Astrocyte (in vitro differentiated cells and primary cell): ENCODE measurements around the gene ALK. TPM values are rescaled to one million over a fixed set of nuclear protein-coding genes. Genes with fewer than 3 reads are reported as not detected.

Source experiments
- DNase-seq: peaks from one replicate; pipeline ENCODE4 v3.0.0-alpha.2; 2010; ENCODE audit warnings: low read depth
- FAIRE-seq: peaks from 2 replicates; lab custom pipeline; 2011; peaks lifted over from hg19 to GRCh38; lab: Jason Lieb, UNC
- H2AFZ ChIP-seq: 2 replicates; pipeline ENCODE4 v1.6.0; 2012; ENCODE audit warnings: low read depth, low read length, inconsistent platforms
- H3K27ac ChIP-seq: 2 replicates; pipeline ENCODE4 v1.5.1; 2011; ENCODE audit warnings: low read depth, low read length, inconsistent platforms
- H3K27me3 ChIP-seq: 2 replicates; pipeline ENCODE4 v1.6.0; 2011; ENCODE audit warnings: low read length, inconsistent platforms; ENCODE audit not compliant: insufficient read depth
- H3K36me3 ChIP-seq: 2 replicates; pipeline ENCODE4 v1.5.1; 2011; ENCODE audit warnings: low read length, inconsistent platforms; ENCODE audit not compliant: insufficient read depth
- H3K4me1 ChIP-seq: 2 replicates; pipeline ENCODE4 v1.5.1; 2011; ENCODE audit warnings: low read length, inconsistent platforms; ENCODE audit not compliant: insufficient read depth
- H3K4me2 ChIP-seq: 2 replicates; pipeline ENCODE4 v1.6.0; 2012; ENCODE audit warnings: low read length, inconsistent platforms
- H3K4me3 ChIP-seq: 2 replicates; pipeline ENCODE4 v1.5.1; 2011; ENCODE audit warnings: low read depth, mild to moderate bottlenecking, low read length, inconsistent platforms; ENCODE audit not compliant: insufficient read depth
- H3K79me2 ChIP-seq: 2 replicates; pipeline ENCODE4 v1.6.0; 2012; ENCODE audit warnings: mild to moderate bottlenecking, low read length, inconsistent platforms; ENCODE audit not compliant: insufficient read depth
- H3K9ac ChIP-seq: 2 replicates; pipeline ENCODE4 v1.6.0; 2012; ENCODE audit warnings: mild to moderate bottlenecking, low read length, inconsistent platforms
- H3K9me3 ChIP-seq: 2 replicates; pipeline ENCODE4 v1.5.1; 2012; ENCODE audit warnings: low read depth, mild to moderate bottlenecking, low read length, inconsistent platforms; ENCODE audit not compliant: insufficient read depth
- H4K20me1 ChIP-seq: 2 replicates; pipeline ENCODE4 v1.6.0; 2012; ENCODE audit warnings: low read length, inconsistent platforms; ENCODE audit not compliant: insufficient read depth
- H3K27ac Mint-ChIP-seq: one replicate; pipeline ENCODE4 v1.8.0; 2021; ENCODE audit warnings: mild to moderate bottlenecking, mixed read lengths; ENCODE audit not compliant: unreplicated experiment
- H3K27me3 Mint-ChIP-seq: one replicate; pipeline ENCODE4 v1.8.0; 2021; ENCODE audit warnings: low read depth, mixed read lengths; ENCODE audit not compliant: unreplicated experiment
- H3K36me3 Mint-ChIP-seq: one replicate; pipeline ENCODE4 v1.8.0; 2021; ENCODE audit warnings: low read depth, mixed read lengths; ENCODE audit not compliant: unreplicated experiment
- H3K4me1 Mint-ChIP-seq: one replicate; pipeline ENCODE4 v1.8.0; 2021; ENCODE audit warnings: low read depth, mixed read lengths; ENCODE audit not compliant: unreplicated experiment
- H3K4me3 Mint-ChIP-seq: one replicate; pipeline ENCODE4 v1.8.0; 2021; ENCODE audit warnings: mild to moderate bottlenecking, moderate library complexity, mixed read lengths; ENCODE audit not compliant: unreplicated experiment
- H3K9me3 Mint-ChIP-seq: one replicate; pipeline ENCODE4 v1.8.0; 2021; ENCODE audit warnings: mild to moderate bottlenecking, mixed read lengths; ENCODE audit not compliant: unreplicated experiment
- CTCF ChIP-seq: IDR thresholded peaks from 2 replicates; pipeline ENCODE4 v1.5.1; 2011; ENCODE audit warnings: low read depth, mild to moderate bottlenecking, inconsistent platforms, low read length, moderate library complexity; ENCODE audit not compliant: insufficient read depth
- EZH2 ChIP-seq: IDR thresholded peaks from 2 replicates; pipeline ENCODE4 v1.6.1; 2012; ENCODE audit warnings: mild to moderate bottlenecking, low read length, inconsistent platforms; ENCODE audit not compliant: insufficient read depth
- total RNA-seq: library from RNA; stranded (reverse); gene quantifications from 2 replicates; pipeline ENCODE4 v1.2.1, GENCODE V29; 2021

The ALK gene
- total RNA-seq, 1 donor from 2014 or later, result 0.16 TPM

GRCh38 chr2:29162204-29162928, 759.0 kb downstream of the ALK start:
- Histone ChIP-seq H2AFZ (no peak overlapping the region), H3K27ac (no peak overlapping the region)
- FAIRE-seq, result peak; percentile 23

DNA sequence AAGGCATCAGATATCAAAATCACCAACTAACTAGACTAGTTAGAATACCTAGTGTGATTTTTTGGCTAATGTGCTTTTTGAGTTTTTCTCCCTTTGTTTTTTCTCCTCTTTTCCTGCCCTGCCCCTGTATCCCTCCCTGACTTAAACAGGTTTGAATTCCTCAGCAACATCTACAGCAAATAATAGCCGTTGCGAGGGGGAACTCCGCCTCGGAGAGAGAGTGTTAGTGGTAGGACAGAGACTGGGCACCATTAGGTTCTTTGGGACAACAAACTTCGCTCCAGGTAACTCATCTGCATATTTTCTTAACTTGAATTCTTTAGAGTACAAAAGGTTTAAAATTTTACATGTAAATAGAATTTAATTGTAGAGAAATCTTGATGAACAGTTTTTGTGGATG, 761.2 kb downstream of the ALK start:
- H3K27ac ChIP-seq, result no peak overlapping the region
- Mint-ChIP-seq H3K9me3 (no peaks in the 10 kb centered on the region), H3K4me3 (no peak overlapping the region), H3K4me1 (peaks cover 4% of the 10 kb centered on the region), H3K36me3 (peaks cover 10% of the 10 kb centered on the region), H3K27ac (no peak overlapping the region), H3K27me3 (no peaks in the 10 kb centered on the region)
- no peaks in the 10 kb centered on the region for H3K9me3 ChIP-seq
- H3K9ac ChIP-seq, result no peak overlapping the region
- no peak overlapping the region for H3K4me2 ChIP-seq
- peaks cover 23% of the 10 kb centered on the region for H3K36me3 ChIP-seq
- H3K4me3 ChIP-seq, result no peak overlapping the region
- H3K27me3 ChIP-seq, result no peaks in the 10 kb centered on the region
- TF ChIP-seq EZH2, result no peak
- TF ChIP-seq CTCF, result no peak
- H4K20me1 ChIP-seq, result no peaks in the 10 kb centered on the region
- FAIRE-seq, result no peak
- H2AFZ ChIP-seq, result no peak overlapping the region
- H3K79me2 ChIP-seq, result no peaks in the 10 kb centered on the region
- DNase-seq, result no peak
- H3K4me1 ChIP-seq, result peaks cover under 1% of the 10 kb centered on the region

More at GRCh38 chr2:29162204-29162928, 759.0 kb downstream of the ALK start:
- no peak for TF ChIP-seq EZH2
- no peak for TF ChIP-seq CTCF
- H3K4me2 ChIP-seq, result no peak overlapping the region
- H3K36me3 Mint-ChIP-seq, result peaks cover 8% of the 10 kb centered on the region
- no peak overlapping the region for H3K4me3 ChIP-seq
- peaks cover 21% of the 10 kb centered on the region for H3K36me3 ChIP-seq
- no peak overlapping the region for H3K4me3 Mint-ChIP-seq
- H3K4me1 Mint-ChIP-seq, result peaks cover 3% of the 10 kb centered on the region
- H3K27me3 Mint-ChIP-seq, result no peaks in the 10 kb centered on the region
- DNase-seq, result no peak
- no peaks in the 10 kb centered on the region for H3K9me3 ChIP-seq
- H3K27ac Mint-ChIP-seq, result no peak overlapping the region
- no peaks in the 10 kb centered on the region for H3K9me3 Mint-ChIP-seq
- H4K20me1 ChIP-seq, result peaks cover 3% of the 10 kb centered on the region
- no peaks in the 10 kb centered on the region for H3K27me3 ChIP-seq
- no peaks in the 10 kb centered on the region for H3K79me2 ChIP-seq
- peaks cover 7% of the 10 kb centered on the region for H3K4me1 ChIP-seq
- no peak overlapping the region for H3K9ac ChIP-seq

GRCh38 chr2:29159125-29159524, 762.3 kb downstream of the ALK start:
- Mint-ChIP-seq H3K9me3 (no peaks in the 10 kb centered on the region), H3K27ac (no peak overlapping the region), H3K36me3 (peaks cover 14% of the 10 kb centered on the region), H3K4me1 (peaks cover 6% of the 10 kb centered on the region), H3K27me3 (no peaks in the 10 kb centered on the region), H3K4me3 (no peak overlapping the region)
- Histone ChIP-seq H3K27me3 (no peaks in the 10 kb centered on the region), H3K4me3 (no peak overlapping the region), H3K4me2 (no peak overlapping the region), H3K9ac (no peak overlapping the region), H3K9me3 (no peaks in the 10 kb centered on the region), H3K79me2 (no peaks in the 10 kb centered on the region), H3K4me1 (no peaks in the 10 kb centered on the region), H3K36me3 (peaks cover 31% of the 10 kb centered on the region), H2AFZ (no peak overlapping the region), H4K20me1 (no peaks in the 10 kb centered on the region), H3K27ac (no peak overlapping the region)
- FAIRE-seq (no peak), DNase-seq (no peak)
- TF ChIP-seq CTCF (no peak), EZH2 (no peak)
